H9 (cell line): ENCODE data around the gene SLC34A3. TPM values are rescaled to one million over a fixed set of nuclear protein-coding genes. Genes with fewer than 3 reads are reported as not detected.

Source experiments
- DNase-seq: peaks from one replicate; pipeline ENCODE4 v3.0.0-alpha.2; 2017
- H2AFZ ChIP-seq: one replicate; pipeline ENCODE4 v1.6.1; 2013; ENCODE audit warnings: mild to moderate bottlenecking, low read length, control low read depth, moderate library complexity
- H2AK5ac ChIP-seq: 2 replicates; pipeline ENCODE4 v1.6.1; 2013; ENCODE audit warnings: low read length, control low read depth, mixed read lengths; ENCODE audit not compliant: insufficient read length
- H2BK120ac ChIP-seq: one replicate; pipeline ENCODE4 v1.6.1; 2013; ENCODE audit warnings: low read depth, mild to moderate bottlenecking, low read length, control low read depth, inconsistent platforms; ENCODE audit not compliant: poor library complexity, severe bottlenecking
- H2BK12ac ChIP-seq: 2 replicates; pipeline ENCODE4 v1.6.1; 2013; ENCODE audit warnings: low read length, control low read depth, mixed read lengths, low read depth; ENCODE audit not compliant: insufficient read length
- H2BK15ac ChIP-seq: 2 replicates; pipeline ENCODE4 v1.6.1; 2013; ENCODE audit warnings: low read depth, low read length, control low read depth
- H2BK20ac ChIP-seq: one replicate; pipeline ENCODE4 v1.6.1; 2013; ENCODE audit warnings: low read depth, mild to moderate bottlenecking, low read length, control low read depth, inconsistent platforms; ENCODE audit not compliant: poor library complexity, severe bottlenecking
- H2BK5ac ChIP-seq: 2 replicates; pipeline ENCODE4 v1.6.1; 2013; ENCODE audit warnings: low read length, control low read depth, mixed read lengths; ENCODE audit not compliant: insufficient read length
- H3K14ac ChIP-seq: 2 replicates; pipeline ENCODE4 v1.6.1; 2013; ENCODE audit warnings: low read length, control low read depth; ENCODE audit not compliant: insufficient read depth
- H3K18ac ChIP-seq: 2 replicates; pipeline ENCODE4 v1.6.1; 2013; ENCODE audit warnings: low read depth, mild to moderate bottlenecking, mixed read lengths, low read length, control low read depth; ENCODE audit not compliant: insufficient read length
- H3K23ac ChIP-seq: 2 replicates; pipeline ENCODE4 v1.6.1; 2013; ENCODE audit warnings: low read length, control low read depth, mixed read lengths, low read depth; ENCODE audit not compliant: insufficient read length
- H3K23me2 ChIP-seq: 2 replicates; pipeline ENCODE4 v1.6.1; 2013; ENCODE audit warnings: low read depth, mild to moderate bottlenecking, mixed read lengths, low read length, control low read depth; ENCODE audit not compliant: insufficient read length, poor library complexity, severe bottlenecking
- H3K27ac ChIP-seq: 2 replicates; pipeline ENCODE4 v1.5.1; 2013; ENCODE audit warnings: low read length, control low read depth, mixed read lengths, low read depth; ENCODE audit not compliant: insufficient read length
- H3K27me3 ChIP-seq: 2 replicates; pipeline ENCODE4 v1.6.1; 2013; ENCODE audit warnings: low read length, control low read depth, inconsistent platforms; ENCODE audit not compliant: insufficient read depth
- H3K4ac ChIP-seq: 2 replicates; pipeline ENCODE4 v1.6.1; 2013; ENCODE audit warnings: low read depth, mild to moderate bottlenecking, control low read depth, inconsistent platforms, low read length, moderate library complexity
- H3K4me1 ChIP-seq: 2 replicates; pipeline ENCODE4 v1.6.1; 2013; ENCODE audit warnings: low read length, control low read depth, inconsistent platforms; ENCODE audit not compliant: insufficient read depth
- H3K4me2 ChIP-seq: 2 replicates; pipeline ENCODE4 v1.6.1; 2013; ENCODE audit warnings: low read length, control low read depth, mixed read lengths; ENCODE audit not compliant: insufficient read length, insufficient read depth
- H3K56ac ChIP-seq: 2 replicates; pipeline ENCODE4 v1.6.1; 2013; ENCODE audit warnings: low read depth, mild to moderate bottlenecking, mixed read lengths, low read length, control low read depth; ENCODE audit not compliant: insufficient read length
- H3K79me1 ChIP-seq: 2 replicates; pipeline ENCODE4 v1.6.1; 2013; ENCODE audit warnings: low read depth, mild to moderate bottlenecking, moderate library complexity, low read length, control low read depth, inconsistent platforms; ENCODE audit not compliant: insufficient read depth, poor library complexity, severe bottlenecking
- H3K79me2 ChIP-seq: 2 replicates; pipeline ENCODE4 v1.6.1; 2013; ENCODE audit warnings: low read length, control low read depth, inconsistent platforms; ENCODE audit not compliant: insufficient read depth
- H3K9ac ChIP-seq: 2 replicates; pipeline ENCODE4 v1.6.1; 2013; ENCODE audit warnings: low read length, control low read depth, mixed read lengths; ENCODE audit not compliant: insufficient read length; ENCODE audit errors: extremely low read depth
- H3K9me3 ChIP-seq: one replicate; pipeline ENCODE4 v1.6.1; 2013; ENCODE audit warnings: low read depth, low read length, inconsistent platforms; ENCODE audit not compliant: control insufficient read depth
- H3T11ph ChIP-seq: one replicate; pipeline ENCODE4 v1.6.1; 2013; ENCODE audit warnings: mild to moderate bottlenecking, low read length, control low read depth, inconsistent platforms
- H4K20me1 ChIP-seq: one replicate; pipeline ENCODE4 v1.6.1; 2013; ENCODE audit not compliant: control insufficient read depth, insufficient read length, insufficient read depth
- H4K5ac ChIP-seq: 2 replicates; pipeline ENCODE4 v1.6.1; 2013; ENCODE audit warnings: low read depth, mild to moderate bottlenecking, mixed read lengths, low read length, control low read depth; ENCODE audit not compliant: insufficient read length
- H4K8ac ChIP-seq: replicated peaks from 2 replicates; pipeline ENCODE4 v1.6.1; 2013; ENCODE audit warnings: low read length, control low read depth, mixed read lengths, low read depth; ENCODE audit not compliant: insufficient read length
- H4K91ac ChIP-seq: 2 replicates; pipeline ENCODE4 v1.6.1; 2013; ENCODE audit warnings: low read depth, mild to moderate bottlenecking, moderate library complexity, mixed read lengths, low read length, control low read depth; ENCODE audit not compliant: insufficient read length
- H3K27ac Mint-ChIP-seq, 3 experiments: 2 replicates in 2 of 3; 3 replicates in 1 of 3; pipeline ENCODE4 v1.8.0; 2020 to 2021; ENCODE audit warnings: mixed read lengths in 3 of 3, mild to moderate bottlenecking in 1 of 3, moderate library complexity in 1 of 3
- H3K27me3 Mint-ChIP-seq: 2 replicates; pipeline ENCODE4 v1.8.0; 2021; ENCODE audit warnings: low read depth, mild to moderate bottlenecking, moderate library complexity, mixed read lengths
- H3K36me3 Mint-ChIP-seq, 3 experiments: 2 replicates in 2 of 3; 3 replicates in 1 of 3; pipeline ENCODE4 v1.8.0; 2020 to 2021; ENCODE audit warnings: low read depth in 3 of 3, mixed read lengths in 3 of 3; ENCODE audit not compliant: insufficient read depth in 1 of 3
- H3K4me1 Mint-ChIP-seq, 2 experiments: 2 replicates each; pipeline ENCODE4 v1.8.0; 2020; ENCODE audit warnings: mixed read lengths in 2 of 2
- H3K4me3 Mint-ChIP-seq, 2 experiments: 2 replicates in 1 of 2; 3 replicates in 1 of 2; pipeline ENCODE4 v1.8.0; 2020 to 2021; ENCODE audit warnings: mild to moderate bottlenecking in 2 of 2, mixed read lengths in 2 of 2, moderate library complexity in 1 of 2
- H3K9me3 Mint-ChIP-seq, 2 experiments: 2 replicates in 1 of 2; 3 replicates in 1 of 2; pipeline ENCODE4 v1.8.0; 2020; ENCODE audit warnings: mild to moderate bottlenecking in 2 of 2, mixed read lengths in 2 of 2, moderate library complexity in 1 of 2
- WGBS: extraction: QIAGEN DNeasy Blood & Tissue Kit; methylation state at CpG from one replicate; pipeline ENCODE4 v1.1.7; 2013; ENCODE audit warnings: missing lambda C conversion rate, low lambda C conversion rate, mixed read lengths; ENCODE audit not compliant: insufficient read length; ENCODE audit errors: extremely low coverage; 5-methylcytosine and 5-hydroxymethylcytosine counted together
- total RNA-seq: library from RNA; stranded (reverse); gene quantifications from 2 replicates; pipeline ENCODE4 v1.2.1, GENCODE V29; 2021
- TF ChIP-seq, protein P1 (sequence below): fragments of 200-600 bp; sonication (generic); conservative IDR thresholded peaks from 3 replicates; pipeline ENCODE4 v1.8.0; 2021; ENCODE audit warnings: antibody characterized with exemption, mild to moderate bottlenecking

The SLC34A3 gene
- total RNA-seq, 1 experiment from 2014 or later: not detected

- no peak overlapping the region for H4K5ac ChIP-seq
- H3K9me3 Mint-ChIP-seq: no peaks in the 10 kb centered on the region
- TF ChIP-seq, protein P1, sequence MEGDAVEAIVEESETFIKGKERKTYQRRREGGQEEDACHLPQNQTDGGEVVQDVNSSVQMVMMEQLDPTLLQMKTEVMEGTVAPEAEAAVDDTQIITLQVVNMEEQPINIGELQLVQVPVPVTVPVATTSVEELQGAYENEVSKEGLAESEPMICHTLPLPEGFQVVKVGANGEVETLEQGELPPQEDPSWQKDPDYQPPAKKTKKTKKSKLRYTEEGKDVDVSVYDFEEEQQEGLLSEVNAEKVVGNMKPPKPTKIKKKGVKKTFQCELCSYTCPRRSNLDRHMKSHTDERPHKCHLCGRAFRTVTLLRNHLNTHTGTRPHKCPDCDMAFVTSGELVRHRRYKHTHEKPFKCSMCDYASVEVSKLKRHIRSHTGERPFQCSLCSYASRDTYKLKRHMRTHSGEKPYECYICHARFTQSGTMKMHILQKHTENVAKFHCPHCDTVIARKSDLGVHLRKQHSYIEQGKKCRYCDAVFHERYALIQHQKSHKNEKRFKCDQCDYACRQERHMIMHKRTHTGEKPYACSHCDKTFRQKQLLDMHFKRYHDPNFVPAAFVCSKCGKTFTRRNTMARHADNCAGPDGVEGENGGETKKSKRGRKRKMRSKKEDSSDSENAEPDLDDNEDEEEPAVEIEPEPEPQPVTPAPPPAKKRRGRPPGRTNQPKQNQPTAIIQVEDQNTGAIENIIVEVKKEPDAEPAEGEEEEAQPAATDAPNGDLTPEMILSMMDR: no peak
- H3K4me1 Mint-ChIP-seq: 0 out of 4 replicates have a peak, but pooled peaks cover under 1 to 2% of the 10 kb centered on the region in 2 experiments
- no peak overlapping the region for H3K14ac ChIP-seq
- no peak overlapping the region for H2BK15ac ChIP-seq
- H4K20me1 ChIP-seq: peaks cover 2% of the 10 kb centered on the region
- no peak overlapping the region for H2AK5ac ChIP-seq
- no peak overlapping the region for H2BK5ac ChIP-seq
- peaks cover 5 to 49% (median 47%) of the 10 kb centered on the region in 3 experiments; a peak in 6 of 7 replicates for H3K36me3 Mint-ChIP-seq
- DNase-seq: no peak
- no peak overlapping the region for H2BK12ac ChIP-seq
- no peaks in the 10 kb centered on the region for H3K79me1 ChIP-seq
- H2AFZ ChIP-seq: no peak overlapping the region
- no peaks in the 10 kb centered on the region for H3K9me3 ChIP-seq
- H3K18ac ChIP-seq: no peak overlapping the region
- no peak overlapping the region for H3K4me2 ChIP-seq
- peaks cover under 1% of the 10 kb centered on the region; the same call in 1 of the 2 replicates for H3K27me3 Mint-ChIP-seq
- H3K9ac ChIP-seq: no peak overlapping the region
- no peak overlapping the region for H3K27ac Mint-ChIP-seq
- no peak overlapping the region for H4K8ac ChIP-seq
- no peaks in the 10 kb centered on the region for H3K23me2 ChIP-seq
- H3K23ac ChIP-seq: no peak overlapping the region
- no peak overlapping the region for H3T11ph ChIP-seq
- no peaks in the 10 kb centered on the region for H3K27me3 ChIP-seq
- H2BK20ac ChIP-seq: no peak overlapping the region
- H3K27ac ChIP-seq: no peak overlapping the region
- WGBS: no CpG with 5 or more reads among the region's 22 CpGs
- no peaks in the 10 kb centered on the region for H3K79me2 ChIP-seq
- no peak overlapping the region for H2BK120ac ChIP-seq
- H4K91ac ChIP-seq: no peak overlapping the region
- H3K4me3 Mint-ChIP-seq: no peak overlapping the region
- no peak overlapping the region for H3K4ac ChIP-seq
- H3K4me1 ChIP-seq: no peaks in the 10 kb centered on the region
- no peak overlapping the region for H3K56ac ChIP-seq
Observed at GRCh38 chr9:137181680-137182079, 49.0 kb upstream of the SLC34A3 start.
